ENCODE data around the gene POMT1.

DNA sequence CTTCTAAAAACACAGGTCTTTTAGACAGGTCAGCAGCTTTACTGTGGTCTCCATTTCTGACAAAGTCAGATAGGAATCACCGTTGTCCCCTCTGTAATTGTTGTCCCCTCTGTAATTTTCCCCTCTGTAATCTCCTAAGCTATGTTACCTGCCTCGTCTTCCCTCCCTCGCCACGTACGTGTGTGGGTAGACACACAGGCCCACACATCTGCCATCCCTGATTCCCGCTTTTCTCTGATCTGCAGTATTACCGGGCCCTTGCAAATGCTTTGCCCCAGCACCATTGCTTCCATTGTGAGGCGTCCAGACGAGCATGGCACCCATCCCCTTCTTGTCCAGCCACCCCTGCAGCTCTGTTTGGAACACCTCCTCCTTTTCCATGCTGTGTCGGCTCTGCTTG, 45.0 kb upstream of the POMT1 start:
- TF ChIP-seq GATA2 (IDR thresholded peaks at IDR 0.05; ENCODE audit: low read depth, low read length): no peak
- TF ChIP-seq GATA3 (IDR thresholded peaks at IDR 0.05; ENCODE audit: low read depth, low read length): no peak
